GM12878 (cell line): ENCODE results near the gene CSDE1.

ENCODE experiments used
- NR2F1 ChIP-seq: fragments of 450-650 bp; conservative IDR thresholded peaks from 2 replicates; pipeline ENCODE4 v1.6.1; 2017; ENCODE audit warnings: mild to moderate bottlenecking
- POLR2A ChIP-seq: IDR thresholded peaks from 2 replicates; pipeline ENCODE4 v1.6.1; 2011; ENCODE audit warnings: low read depth, mild to moderate bottlenecking, low read length

DNA sequence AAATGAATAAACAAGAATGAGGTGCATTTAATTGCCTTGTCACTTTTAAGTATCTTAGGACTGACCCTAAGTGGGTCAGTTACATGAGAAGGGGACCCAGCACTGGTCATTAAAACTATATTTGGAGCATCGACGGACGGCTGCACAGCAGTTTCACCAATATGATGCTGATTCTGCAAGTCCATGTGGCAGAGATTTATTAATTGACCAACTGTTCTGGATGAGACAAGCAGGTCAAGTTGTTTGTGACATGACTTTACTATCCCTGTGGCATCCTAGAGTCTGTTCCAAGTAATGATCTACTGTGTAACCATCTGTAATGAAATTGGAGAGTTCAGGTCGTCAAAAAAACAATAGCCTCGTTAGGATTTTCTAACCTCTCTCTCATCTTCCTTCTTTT lies 71.9 kb downstream of the CSDE1 start:
- no peak for TF ChIP-seq POLR2A
- TF ChIP-seq NR2F1, result no peak
